GM12892 (cell line): ENCODE results near the gene TTC27.

Experiments
- POLR2A ChIP-seq: IDR thresholded peaks from 2 replicates; pipeline ENCODE4 v1.6.1; 2011; ENCODE audit warnings: low read depth, low read length, control low read depth
- POLR2AphosphoS5 ChIP-seq: IDR thresholded peaks from 2 replicates; pipeline ENCODE4 v1.6.1; 2011; ENCODE audit warnings: low read depth, low read length, control low read depth
- TAF1 ChIP-seq: IDR thresholded peaks from 2 replicates; pipeline ENCODE4 v1.6.1; 2011; ENCODE audit warnings: low read depth, mild to moderate bottlenecking, control low read depth, low read length, borderline replicate concordance

DNA sequence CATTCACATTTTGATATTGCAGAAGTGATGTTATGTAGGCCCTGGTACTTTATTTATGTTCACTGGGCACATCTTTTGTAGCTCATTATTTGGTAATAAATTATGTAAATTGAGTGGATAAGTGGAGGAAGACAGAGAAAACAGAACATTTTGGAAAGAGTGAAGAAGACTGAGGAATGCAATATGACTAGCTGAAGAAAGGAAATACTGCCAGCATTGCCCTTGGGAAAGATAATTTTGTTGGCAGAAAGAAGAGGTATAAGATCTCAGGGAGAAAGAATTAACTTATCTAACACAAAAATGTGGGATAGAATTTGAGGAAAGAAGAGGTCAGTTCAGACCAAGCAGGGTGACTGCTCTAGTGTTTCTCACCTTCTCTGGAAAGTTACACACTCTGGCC is 118.8 kb downstream of the TTC27 start:
- no peak for TF ChIP-seq POLR2AphosphoS5
- TF ChIP-seq POLR2A, result no peak
- TF ChIP-seq TAF1, result no peak
